Measurements from ENCODE around the gene C16orf95.

- TF ChIP-seq ZNF274 (IDR thresholded peaks at IDR 0.05; ENCODE audit: low read depth, low read length) (no peak), YY1 (IDR thresholded peaks at IDR 0.05; ENCODE audit: insufficient read depth, insufficient read length) (no peak)
Measured at GRCh38 chr16:87295661-87296531, 21.3 kb downstream of the C16orf95 start.

All from NT2/D1 (cell line).